ENCODE results near the gene ASTN2. TPM values are rescaled to one million over a fixed set of nuclear protein-coding genes. Genes with fewer than 3 reads are reported as not detected.

ASTN2 gene
- total and polyA plus RNA-seq, 9 of the 15 experiments (the other 6 are each of a cell fraction or from before 2014, with no cell fraction given) = 0.56 to 3.5 (median 1.9) TPM

- Histone ChIP-seq H2AFZ (ENCODE audit: low read depth, low read length) (no peak overlapping the region), H3K9me1 (ENCODE audit: control insufficient read depth, insufficient read depth, low read length) (no peaks in the 10 kb centered on the region), H3K4me3 (no peak overlapping the region), H3K9ac (ENCODE audit: insufficient read depth in 1 of 2, low read depth in 2 of 2, low read length in 2 of 2) (no peak overlapping the region), H3K36me3 (ENCODE audit: control insufficient read depth, insufficient read depth, low read length) (no peaks in the 10 kb centered on the region), H3K27ac (ENCODE audit: extremely low read depth, low read depth, low read length) (no peak overlapping the region), H3K27me3 (ENCODE audit: control insufficient read depth in 2 of 2, insufficient read depth in 2 of 2, low read length in 2 of 2) (no peaks in the 10 kb centered on the region), H3K4me1 (replicated peaks in 1 of 2; ENCODE audit: control insufficient read depth in 2 of 2, insufficient read depth in 2 of 2, low read length in 2 of 2) (no peaks in the 10 kb centered on the region), H4K20me1 (replicated peaks; ENCODE audit: control insufficient read depth, insufficient read depth, low read length) (no peaks in the 10 kb centered on the region), H3K79me2 (ENCODE audit: control insufficient read depth, insufficient read depth, low read length) (no peaks in the 10 kb centered on the region), H3K9me3 (replicated peaks; ENCODE audit: control insufficient read depth, insufficient read depth, low read depth, low read length) (no peaks in the 10 kb centered on the region), H3K4me2 (ENCODE audit: insufficient read depth, low read length) (no peak overlapping the region)
- 10% methylated on average over 1 of the region's 1 CpG for WGBS (ENCODE audit: insufficient coverage, low coverage, missing lambda C conversion rate)
- FAIRE-seq = no peak
- intact Hi-C loops (cut with micrococcal nuclease) (no loop called here), in situ Hi-C loops (cut with MboI) (no loop called here)
- no peak for ATAC-seq
- no peak for DNase-seq (ENCODE audit: extremely low read depth in 1 of 4, low spot score in 3 of 4)
- CTCF ChIA-PET (ENCODE audit: low intra/inter-chr PET ratio) = no interaction called here
- POLR2A ChIA-PET = no interaction called here
- no TSS peak for BruUV-seq (replicated peaks)
- TF ChIP-seq CBX1 (IDR thresholded peaks at IDR 0.05; ENCODE audit: low read depth) (no peak), ZEB2 (IDR thresholded peaks at IDR 0.05) (no peak), RREB1 (CRISPR knock-in tag; IDR thresholded peaks at IDR 0.05) (no peak), MLX (CRISPR knock-in tag; conservative IDR thresholded peaks at IDR 0.05) (no peak), RFX5 (IDR thresholded peaks at IDR 0.05; ENCODE audit: low read depth, low read length) (no peak), DPF2 (IDR thresholded peaks at IDR 0.05) (no peak), ZNF232 (CRISPR knock-in tag; IDR thresholded peaks at IDR 0.05) (no peak)
- TF ChIP-seq, protein P1, sequence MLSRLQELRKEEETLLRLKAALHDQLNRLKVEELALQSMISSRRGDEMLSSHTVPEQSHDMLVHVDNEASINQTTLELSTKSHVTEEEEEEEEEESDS (CRISPR knock-in tag; IDR thresholded peaks at IDR 0.05) = no peak
- TF ChIP-seq, protein P2, sequence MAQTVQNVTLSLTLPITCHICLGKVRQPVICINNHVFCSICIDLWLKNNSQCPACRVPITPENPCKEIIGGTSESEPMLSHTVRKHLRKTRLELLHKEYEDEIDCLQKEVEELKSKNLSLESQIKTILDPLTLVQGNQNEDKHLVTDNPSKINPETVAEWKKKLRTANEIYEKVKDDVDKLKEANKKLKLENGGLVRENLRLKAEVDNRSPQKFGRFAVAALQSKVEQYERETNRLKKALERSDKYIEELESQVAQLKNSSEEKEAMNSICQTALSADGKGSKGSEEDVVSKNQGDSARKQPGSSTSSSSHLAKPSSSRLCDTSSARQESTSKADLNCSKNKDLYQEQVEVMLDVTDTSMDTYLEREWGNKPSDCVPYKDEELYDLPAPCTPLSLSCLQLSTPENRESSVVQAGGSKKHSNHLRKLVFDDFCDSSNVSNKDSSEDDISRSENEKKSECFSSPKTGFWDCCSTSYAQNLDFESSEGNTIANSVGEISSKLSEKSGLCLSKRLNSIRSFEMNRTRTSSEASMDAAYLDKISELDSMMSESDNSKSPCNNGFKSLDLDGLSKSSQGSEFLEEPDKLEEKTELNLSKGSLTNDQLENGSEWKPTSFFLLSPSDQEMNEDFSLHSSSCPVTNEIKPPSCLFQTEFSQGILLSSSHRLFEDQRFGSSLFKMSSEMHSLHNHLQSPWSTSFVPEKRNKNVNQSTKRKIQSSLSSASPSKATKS (CRISPR knock-in tag; IDR thresholded peaks at IDR 0.05) = no peak
- TF ChIP-seq, protein P3, sequence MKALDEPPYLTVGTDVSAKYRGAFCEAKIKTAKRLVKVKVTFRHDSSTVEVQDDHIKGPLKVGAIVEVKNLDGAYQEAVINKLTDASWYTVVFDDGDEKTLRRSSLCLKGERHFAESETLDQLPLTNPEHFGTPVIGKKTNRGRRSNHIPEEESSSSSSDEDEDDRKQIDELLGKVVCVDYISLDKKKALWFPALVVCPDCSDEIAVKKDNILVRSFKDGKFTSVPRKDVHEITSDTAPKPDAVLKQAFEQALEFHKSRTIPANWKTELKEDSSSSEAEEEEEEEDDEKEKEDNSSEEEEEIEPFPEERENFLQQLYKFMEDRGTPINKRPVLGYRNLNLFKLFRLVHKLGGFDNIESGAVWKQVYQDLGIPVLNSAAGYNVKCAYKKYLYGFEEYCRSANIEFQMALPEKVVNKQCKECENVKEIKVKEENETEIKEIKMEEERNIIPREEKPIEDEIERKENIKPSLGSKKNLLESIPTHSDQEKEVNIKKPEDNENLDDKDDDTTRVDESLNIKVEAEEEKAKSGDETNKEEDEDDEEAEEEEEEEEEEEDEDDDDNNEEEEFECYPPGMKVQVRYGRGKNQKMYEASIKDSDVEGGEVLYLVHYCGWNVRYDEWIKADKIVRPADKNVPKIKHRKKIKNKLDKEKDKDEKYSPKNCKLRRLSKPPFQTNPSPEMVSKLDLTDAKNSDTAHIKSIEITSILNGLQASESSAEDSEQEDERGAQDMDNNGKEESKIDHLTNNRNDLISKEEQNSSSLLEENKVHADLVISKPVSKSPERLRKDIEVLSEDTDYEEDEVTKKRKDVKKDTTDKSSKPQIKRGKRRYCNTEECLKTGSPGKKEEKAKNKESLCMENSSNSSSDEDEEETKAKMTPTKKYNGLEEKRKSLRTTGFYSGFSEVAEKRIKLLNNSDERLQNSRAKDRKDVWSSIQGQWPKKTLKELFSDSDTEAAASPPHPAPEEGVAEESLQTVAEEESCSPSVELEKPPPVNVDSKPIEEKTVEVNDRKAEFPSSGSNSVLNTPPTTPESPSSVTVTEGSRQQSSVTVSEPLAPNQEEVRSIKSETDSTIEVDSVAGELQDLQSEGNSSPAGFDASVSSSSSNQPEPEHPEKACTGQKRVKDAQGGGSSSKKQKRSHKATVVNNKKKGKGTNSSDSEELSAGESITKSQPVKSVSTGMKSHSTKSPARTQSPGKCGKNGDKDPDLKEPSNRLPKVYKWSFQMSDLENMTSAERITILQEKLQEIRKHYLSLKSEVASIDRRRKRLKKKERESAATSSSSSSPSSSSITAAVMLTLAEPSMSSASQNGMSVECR (CRISPR knock-in tag; IDR thresholded peaks at IDR 0.05) = no peak
These were observed 618.2 kb downstream of the ASTN2 start for GRCh38 chr9:116796669-116797068.

Measured in K562 (cell line).